Mucosa of stomach (tissue), 1 donor: ENCODE results near the gene MPPED2.

ENCODE experiments used
- H3K27me3 ChIP-seq: one replicate; pipeline ENCODE4 v1.7.0; 2013; ENCODE audit warnings: mild to moderate bottlenecking, low read length; ENCODE audit not compliant: control insufficient read depth, insufficient read depth
- H3K36me3 ChIP-seq: one replicate; pipeline ENCODE4 v1.7.0; 2013; ENCODE audit warnings: low read length; ENCODE audit not compliant: control insufficient read depth, insufficient read depth
- H3K4me1 ChIP-seq: one replicate; pipeline ENCODE4 v1.7.0; 2013; ENCODE audit warnings: mild to moderate bottlenecking, low read length; ENCODE audit not compliant: control insufficient read depth, insufficient read depth
- H3K4me3 ChIP-seq: one replicate; pipeline ENCODE4 v1.7.0; 2013; ENCODE audit warnings: low read length
- H3K9ac ChIP-seq: one replicate; pipeline ENCODE4 v1.7.0; 2013; ENCODE audit warnings: mild to moderate bottlenecking, low read length, moderate library complexity
- H3K9me3 ChIP-seq: one replicate; pipeline ENCODE4 v1.7.0; 2013; ENCODE audit warnings: mild to moderate bottlenecking, low read length, moderate library complexity; ENCODE audit not compliant: control insufficient read depth
- donor health status: Pancreatic carcinoma.

MPPED2 gene

DNA sequence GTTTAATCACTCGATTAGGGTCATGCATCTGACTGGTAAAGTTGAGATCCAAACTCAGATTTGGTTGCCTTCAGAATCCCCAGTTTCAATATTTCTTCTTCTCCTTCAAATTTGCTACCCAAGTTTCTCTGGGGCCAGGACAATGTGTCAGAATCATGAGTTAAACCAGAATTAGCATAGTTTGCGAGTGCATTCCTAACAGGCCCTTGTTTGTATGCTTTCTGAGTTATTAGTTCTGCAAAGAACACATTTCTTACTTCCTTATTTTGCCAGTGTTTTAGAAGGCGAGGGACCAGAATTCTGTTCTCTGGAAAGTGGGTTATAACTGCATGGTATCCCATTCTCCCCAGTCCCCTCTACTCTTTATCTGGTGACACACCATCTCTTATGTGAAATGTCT lies 151.3 kb downstream of the MPPED2 start:
- H3K27me3 ChIP-seq: no peaks in the 10 kb centered on the region
- no peaks in the 10 kb centered on the region for H3K4me1 ChIP-seq
- no peak overlapping the region for H3K4me3 ChIP-seq
- no peaks in the 10 kb centered on the region for H3K9me3 ChIP-seq
- H3K9ac ChIP-seq: no peak overlapping the region
- no peaks in the 10 kb centered on the region for H3K36me3 ChIP-seq

DNA sequence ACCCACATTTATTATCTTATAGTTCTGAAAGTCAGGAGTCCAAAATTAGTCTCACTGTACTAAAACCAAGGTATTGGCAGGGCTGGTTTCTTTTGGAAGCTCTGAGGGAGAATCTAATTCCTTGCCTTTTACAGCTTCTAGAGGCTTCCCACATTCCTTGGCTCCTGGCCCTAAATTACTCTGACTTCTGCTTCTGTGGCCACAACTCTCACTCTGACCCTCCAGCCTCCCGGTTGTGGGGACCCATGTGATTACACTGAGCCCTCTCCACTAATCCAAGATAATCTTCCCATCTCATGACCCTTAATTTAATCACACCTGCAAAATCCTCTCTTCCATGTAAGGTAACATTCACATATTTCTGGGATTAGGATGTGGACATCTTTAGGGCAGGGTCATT lies 152.3 kb downstream of the MPPED2 start:
- H3K36me3 ChIP-seq: no peaks in the 10 kb centered on the region
- no peaks in the 10 kb centered on the region for H3K4me1 ChIP-seq
- H3K4me3 ChIP-seq: no peak overlapping the region
- no peaks in the 10 kb centered on the region for H3K9me3 ChIP-seq
- no peak overlapping the region for H3K9ac ChIP-seq
- no peaks in the 10 kb centered on the region for H3K27me3 ChIP-seq

DNA sequence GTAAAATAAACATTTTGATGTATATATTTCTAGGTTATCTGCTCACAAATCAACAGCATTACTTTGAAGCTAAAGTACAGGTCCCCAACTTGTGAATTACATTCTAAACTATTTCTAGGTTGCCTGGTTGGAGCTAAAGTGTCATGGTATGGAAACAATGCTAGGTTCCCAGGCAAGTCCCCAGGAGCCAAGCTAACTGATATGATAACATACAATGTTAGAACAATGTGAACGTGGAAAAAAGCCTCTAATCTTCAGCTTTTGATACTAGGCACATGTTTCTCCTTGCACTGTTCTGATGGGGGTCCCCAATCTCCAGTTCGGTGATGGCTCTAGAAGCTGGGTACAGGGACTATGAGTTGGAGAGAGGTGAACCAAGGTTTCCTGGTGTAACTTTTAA lies 153.4 kb downstream of the MPPED2 start:
- Histone ChIP-seq H3K4me1 (no peaks in the 10 kb centered on the region), H3K36me3 (no peaks in the 10 kb centered on the region), H3K4me3 (no peak overlapping the region), H3K9ac (no peak overlapping the region), H3K9me3 (no peaks in the 10 kb centered on the region), H3K27me3 (no peaks in the 10 kb centered on the region)

DNA sequence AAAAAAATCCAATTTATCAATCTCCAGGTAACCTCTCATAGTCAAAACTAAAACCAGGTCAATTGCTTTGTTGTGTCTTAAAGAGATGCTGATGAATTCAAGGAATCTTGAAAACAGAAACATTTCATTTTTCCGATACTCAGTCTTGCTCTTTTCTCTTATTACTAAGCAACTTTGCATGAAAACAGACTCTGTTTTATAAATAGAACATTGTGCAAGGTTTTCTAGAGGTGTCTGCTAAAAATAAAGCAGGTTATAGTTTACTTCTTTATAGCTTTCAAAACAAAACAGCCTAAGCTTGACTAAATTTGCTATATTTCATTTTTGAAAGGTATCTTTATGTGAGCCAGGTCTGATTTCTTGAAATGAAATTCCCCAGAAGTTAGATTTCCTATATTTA lies 154.0 kb downstream of the MPPED2 start:
- Histone ChIP-seq H3K9me3 (no peaks in the 10 kb centered on the region), H3K9ac (no peak overlapping the region), H3K36me3 (no peaks in the 10 kb centered on the region), H3K4me1 (no peaks in the 10 kb centered on the region), H3K27me3 (no peaks in the 10 kb centered on the region), H3K4me3 (no peak overlapping the region)

DNA sequence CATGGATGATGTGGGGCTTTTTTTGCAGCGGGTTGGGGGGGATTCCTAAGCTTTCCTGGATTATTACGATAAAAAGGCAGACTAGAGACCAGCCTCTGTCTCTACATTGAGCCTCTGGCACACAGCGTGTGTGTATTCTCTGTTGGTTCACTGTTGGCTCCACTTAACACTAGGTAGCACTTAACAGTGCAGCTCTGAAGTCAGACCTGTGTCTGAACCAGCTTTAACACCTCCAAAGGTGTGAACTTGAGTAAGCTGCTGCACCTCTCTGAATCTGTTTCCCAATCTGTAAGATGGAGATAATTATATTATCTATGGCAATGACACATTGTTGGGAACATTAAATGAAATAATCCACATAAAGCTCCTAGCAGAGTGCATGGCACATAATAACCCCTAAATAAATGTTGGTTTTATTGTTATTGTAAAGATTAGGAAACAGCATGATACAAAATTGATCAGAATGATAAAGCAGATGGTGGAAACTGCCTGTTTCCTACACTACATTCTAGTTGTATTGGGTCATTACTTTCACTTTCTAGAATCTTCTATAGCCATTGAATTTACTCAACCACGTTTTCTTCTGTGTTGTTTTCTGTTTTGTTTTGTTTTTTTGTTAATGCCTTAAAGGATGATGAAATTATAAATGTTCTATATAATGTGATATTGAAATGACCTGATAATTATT lies 154.9 kb downstream of the MPPED2 start:
- Histone ChIP-seq H3K4me1 (no peaks in the 10 kb centered on the region), H3K9ac (no peak overlapping the region), H3K36me3 (no peaks in the 10 kb centered on the region), H3K27me3 (no peaks in the 10 kb centered on the region), H3K4me3 (no peak overlapping the region), H3K9me3 (no peaks in the 10 kb centered on the region)

DNA sequence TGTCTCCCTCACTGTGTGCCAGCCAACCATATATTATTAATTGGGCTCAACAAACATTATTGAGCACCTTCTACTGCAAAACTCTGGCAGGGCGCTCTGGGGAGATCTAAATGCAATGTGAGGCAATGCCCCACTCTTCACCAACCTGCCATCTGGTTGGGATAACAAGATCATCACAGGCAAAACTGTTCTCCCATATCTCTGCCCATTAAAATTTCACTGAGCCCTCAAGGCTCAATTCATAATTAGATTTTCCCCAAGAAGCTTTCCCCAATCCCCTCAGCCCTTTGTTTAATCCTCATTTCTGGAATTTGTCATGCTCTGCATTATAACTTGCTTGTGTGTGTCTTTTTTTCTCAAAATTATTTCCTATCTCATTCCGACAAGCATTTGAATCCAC lies 156.6 kb downstream of the MPPED2 start:
- no peak overlapping the region for H3K9ac ChIP-seq
- H3K4me1 ChIP-seq: no peaks in the 10 kb centered on the region
- no peaks in the 10 kb centered on the region for H3K9me3 ChIP-seq
- H3K27me3 ChIP-seq: no peaks in the 10 kb centered on the region
- H3K36me3 ChIP-seq: no peaks in the 10 kb centered on the region
- no peak overlapping the region for H3K4me3 ChIP-seq

DNA sequence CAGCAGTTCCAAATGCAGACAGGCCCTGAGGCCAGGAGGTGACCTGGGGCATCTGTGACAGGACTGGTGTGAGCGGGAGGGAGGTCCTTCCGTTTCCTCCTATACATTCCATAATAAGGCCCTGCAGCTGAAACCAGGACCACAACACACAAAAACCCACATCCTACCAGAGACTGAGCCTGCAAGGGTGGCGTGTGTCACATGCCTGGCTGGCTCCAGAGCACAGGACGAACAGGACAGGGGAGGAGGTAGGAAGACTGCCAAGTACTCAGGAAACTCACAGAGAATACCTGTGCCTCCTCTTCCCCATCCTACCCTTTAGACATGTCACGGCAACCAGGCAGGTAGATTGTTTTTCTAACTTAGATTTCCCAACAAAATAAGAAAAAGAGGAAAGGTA lies 159.4 kb downstream of the MPPED2 start:
- Histone ChIP-seq H3K27me3 (no peaks in the 10 kb centered on the region), H3K4me3 (no peak overlapping the region), H3K4me1 (no peaks in the 10 kb centered on the region), H3K36me3 (no peaks in the 10 kb centered on the region), H3K9me3 (no peaks in the 10 kb centered on the region), H3K9ac (no peak overlapping the region)

DNA sequence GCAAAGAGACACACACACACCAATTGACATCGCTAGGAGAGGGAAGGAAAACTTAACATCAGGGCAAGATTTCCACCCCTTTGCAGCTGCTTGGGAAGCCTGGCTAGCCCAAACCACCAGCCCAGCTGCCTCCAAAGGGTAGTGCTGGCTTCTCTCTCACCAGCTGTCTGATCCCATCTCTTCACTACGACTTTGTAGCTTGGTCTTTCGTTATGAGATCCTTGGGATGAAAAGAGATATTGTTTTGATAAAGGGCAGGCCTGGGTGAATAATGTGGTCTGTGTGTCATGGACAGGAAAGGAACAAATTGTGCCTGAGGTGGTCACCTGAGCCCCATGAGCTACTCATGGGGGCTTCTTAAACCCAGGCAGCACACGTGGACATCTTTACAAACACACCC lies 161.3 kb downstream of the MPPED2 start:
- no peaks in the 10 kb centered on the region for H3K36me3 ChIP-seq
- H3K27me3 ChIP-seq: no peaks in the 10 kb centered on the region
- H3K4me3 ChIP-seq: no peak overlapping the region
- H3K9me3 ChIP-seq: no peaks in the 10 kb centered on the region
- H3K4me1 ChIP-seq: no peaks in the 10 kb centered on the region
- no peak overlapping the region for H3K9ac ChIP-seq

DNA sequence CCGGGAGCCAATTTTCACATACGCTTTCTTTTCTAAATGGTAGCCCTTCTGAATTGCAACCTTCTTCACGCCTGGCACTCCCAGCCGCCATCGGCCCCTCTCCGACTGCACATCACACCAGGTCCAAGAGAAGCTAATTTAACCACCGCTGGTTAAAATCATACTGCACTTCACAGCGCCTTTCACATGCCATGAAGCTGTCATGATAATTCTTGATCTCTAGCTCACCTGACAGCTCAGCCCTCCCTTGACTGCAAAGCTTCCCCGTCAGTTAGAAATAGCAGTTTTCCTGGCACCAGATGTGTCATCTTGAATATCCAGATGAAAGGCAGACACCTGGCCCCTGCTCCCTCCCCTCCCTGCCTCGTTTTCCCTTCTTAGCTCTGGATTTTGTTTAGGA lies 161.8 kb downstream of the MPPED2 start:
- no peaks in the 10 kb centered on the region for H3K27me3 ChIP-seq
- no peaks in the 10 kb centered on the region for H3K9me3 ChIP-seq
- H3K4me3 ChIP-seq: no peak overlapping the region
- H3K4me1 ChIP-seq: no peaks in the 10 kb centered on the region
- no peaks in the 10 kb centered on the region for H3K36me3 ChIP-seq
- no peak overlapping the region for H3K9ac ChIP-seq

DNA sequence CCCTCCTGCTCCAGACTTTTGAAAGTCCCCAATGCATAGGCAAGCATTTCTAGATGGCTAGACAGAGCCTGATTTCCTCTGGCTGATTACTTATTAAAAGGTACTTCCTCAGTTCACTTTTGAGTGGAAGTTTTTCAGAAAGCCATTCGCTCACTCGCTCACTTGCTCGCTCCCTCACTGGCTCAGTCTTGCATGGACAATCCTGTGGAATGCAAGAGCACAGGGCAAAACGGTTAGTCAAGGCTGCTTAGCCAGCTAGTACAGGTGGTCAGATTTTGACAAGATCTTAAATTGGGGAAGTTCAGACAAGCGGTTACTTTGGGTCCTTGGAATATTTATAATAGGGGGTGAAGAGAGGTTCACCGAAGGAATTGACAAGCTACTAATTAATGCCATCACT lies 162.3 kb downstream of the MPPED2 start:
- Histone ChIP-seq H3K9ac (no peak overlapping the region), H3K9me3 (no peaks in the 10 kb centered on the region), H3K27me3 (no peaks in the 10 kb centered on the region)

DNA sequence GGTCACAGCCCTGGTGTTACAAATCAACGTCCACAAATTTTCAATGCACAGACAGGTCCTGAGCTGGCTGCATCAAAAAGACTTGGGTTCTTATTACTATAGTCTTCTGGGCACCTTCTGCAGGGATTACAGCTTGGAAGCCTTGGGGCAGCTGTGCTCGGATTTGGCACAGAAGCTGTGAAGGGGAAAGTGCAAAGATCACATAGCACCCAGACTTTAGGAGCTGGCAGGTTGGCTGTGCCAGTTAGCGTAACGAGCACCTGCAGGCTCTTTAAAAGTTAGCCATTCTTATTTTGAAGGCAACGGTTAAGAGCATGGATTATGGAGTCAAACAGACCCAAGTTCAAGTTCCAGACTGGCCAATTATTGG lies 162.9 kb downstream of the MPPED2 start:
- Histone ChIP-seq H3K9me3 (no peaks in the 10 kb centered on the region), H3K36me3 (no peaks in the 10 kb centered on the region), H3K9ac (no peak overlapping the region), H3K4me1 (no peaks in the 10 kb centered on the region), H3K27me3 (no peaks in the 10 kb centered on the region), H3K4me3 (no peak overlapping the region)

More for the DNA sequence above, 162.3 kb downstream of the MPPED2 start:
- Histone ChIP-seq H3K4me1 (no peaks in the 10 kb centered on the region), H3K4me3 (no peak overlapping the region), H3K36me3 (no peaks in the 10 kb centered on the region)

DNA sequence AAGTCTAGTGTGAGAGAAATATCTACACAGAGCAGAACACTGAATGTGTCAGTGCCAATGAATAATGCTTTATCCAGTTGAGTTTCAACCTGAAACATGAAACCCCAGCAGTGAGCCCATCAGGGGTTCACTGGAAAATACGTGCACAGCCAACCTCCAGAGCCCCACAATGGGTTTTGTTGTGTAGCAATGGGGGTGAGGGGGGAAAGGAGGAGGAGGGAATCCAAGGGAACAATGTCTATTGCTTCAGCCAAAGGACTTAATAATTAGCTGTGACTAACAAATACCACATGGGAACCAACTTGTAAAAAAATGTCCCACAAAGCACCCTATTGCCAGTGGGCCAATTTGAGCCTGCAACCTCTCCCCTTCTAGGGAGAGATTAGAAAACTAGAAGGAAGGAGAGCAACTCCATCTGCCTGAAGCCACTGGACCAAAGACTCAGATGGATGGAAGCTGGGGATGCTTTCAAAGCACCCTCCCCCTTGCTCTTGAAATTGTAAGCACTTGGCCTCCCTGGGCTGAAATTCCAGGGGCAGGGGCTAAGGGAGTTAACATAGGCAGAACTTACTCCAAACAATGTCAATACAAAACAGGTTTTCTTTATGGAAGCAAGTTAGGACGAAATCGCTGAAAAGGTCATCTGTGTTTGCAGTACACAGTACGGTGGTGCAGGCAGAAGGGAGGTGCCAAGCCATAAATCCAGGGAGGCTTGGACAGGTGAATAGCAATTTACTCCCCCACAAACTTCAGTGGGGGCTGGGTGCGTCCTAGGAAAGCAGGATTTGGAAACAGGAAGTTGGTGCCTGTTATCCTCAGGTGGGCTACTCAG lies 163.5 kb downstream of the MPPED2 start:
- no peaks in the 10 kb centered on the region for H3K9me3 ChIP-seq
- no peaks in the 10 kb centered on the region for H3K27me3 ChIP-seq
- H3K9ac ChIP-seq: no peak overlapping the region
- H3K4me3 ChIP-seq: no peak overlapping the region
- no peaks in the 10 kb centered on the region for H3K4me1 ChIP-seq
- no peaks in the 10 kb centered on the region for H3K36me3 ChIP-seq
